Subcutaneous adipose tissue (tissue), 4 donors: ENCODE measurements around the gene NINL. TPM values are rescaled to one million over a fixed set of nuclear protein-coding genes. Genes with fewer than 3 reads are reported as not detected.

Source experiments
- CTCF ChIP-seq: fragments of 450-650 bp; IDR thresholded peaks from one replicate; pipeline ENCODE4 v1.5.1; 2016; ENCODE audit warnings: low read depth, mild to moderate bottlenecking, control low read depth, antibody characterized with exemption, moderate library complexity
- total RNA-seq, 4 donors: library from RNA; depleted of rRNA; stranded (reverse); fragments of >200 nt; gene quantifications; one replicate each; pipeline ENCODE4 v1.1.0, GENCODE V29; 2016

The NINL gene
- total RNA-seq, 4 donors from 2014 or later: 4.6 to 10.0 (median 4.8) TPM

- TF ChIP-seq CTCF: no peak
Measured at GRCh38 chr20:25493748-25494505, 91.4 kb downstream of the NINL start.

GRCh38 chr20:25493137-25493536 lies 92.2 kb downstream of the NINL start:
- TF ChIP-seq CTCF: no peak

GRCh38 chr20:25491446-25492038 lies 93.8 kb downstream of the NINL start:
- no peak for TF ChIP-seq CTCF

GRCh38 chr20:25490656-25491445 lies 94.5 kb downstream of the NINL start:
- no peak for TF ChIP-seq CTCF

GRCh38 chr20:25489221-25489871 lies 96.0 kb downstream of the NINL start:
- TF ChIP-seq CTCF: no peak

GRCh38 chr20:25487975-25488374 lies 97.4 kb downstream of the NINL start:
- TF ChIP-seq CTCF: no peak

- no peak for TF ChIP-seq CTCF
Measured at GRCh38 chr20:25487306-25487705, 98.0 kb downstream of the NINL start.
